Measurements from ENCODE around the gene NAP1L5.

NAP1L5 gene

GRCh38 chr4:88722276-88722780, 24.7 kb upstream of the NAP1L5 start:
- DNase-seq: no peak

- DNase-seq: no peak
These were observed 23.1 kb upstream of the NAP1L5 start for GRCh38 chr4:88720451-88721428.

- DNase-seq: no peak
These were observed 21.8 kb upstream of the NAP1L5 start for GRCh38 chr4:88719381-88719780.

GRCh38 chr4:88718098-88718497, 20.5 kb upstream of the NAP1L5 start:
- DNase-seq: no peak

- no peak for DNase-seq
These were observed 16.2 kb upstream of the NAP1L5 start for GRCh38 chr4:88713782-88714181.

- no peak for DNase-seq
These were observed 12.4 kb upstream of the NAP1L5 start for GRCh38 chr4:88709989-88710388.

GRCh38 chr4:88706574-88706973, 8.9 kb upstream of the NAP1L5 start:
- peak; percentile 66 for DNase-seq

GRCh38 chr4:88705805-88706492, 8.3 kb upstream of the NAP1L5 start:
- peak; percentile 32 for DNase-seq

GRCh38 chr4:88705223-88705622, 7.6 kb upstream of the NAP1L5 start:
- no peak for DNase-seq

- no peak for DNase-seq
These were observed 5.2 kb upstream of the NAP1L5 start for GRCh38 chr4:88702782-88703181.

- DNase-seq: no peak
These were observed 890 bp upstream of the NAP1L5 start for GRCh38 chr4:88698519-88698918.

- peak; percentile 27 for DNase-seq
These were observed 488 bp downstream of the NAP1L5 start for GRCh38 chr4:88697141-88697540.

- no peak for DNase-seq
These were observed 999 bp downstream of the NAP1L5 start for GRCh38 chr4:88696630-88697029.

GRCh38 chr4:88693792-88694191, 3.8 kb downstream of the NAP1L5 start:
- no peak for DNase-seq

GRCh38 chr4:88690355-88690754, 7.3 kb downstream of the NAP1L5 start:
- DNase-seq: peak; percentile 44

GRCh38 chr4:88681209-88681608, 16.4 kb downstream of the NAP1L5 start:
- no peak for DNase-seq

GRCh38 chr4:88675543-88675942, 22.1 kb downstream of the NAP1L5 start:
- DNase-seq: no peak

- peak; percentile 62 for DNase-seq
These were observed 22.6 kb downstream of the NAP1L5 start for GRCh38 chr4:88674979-88675378.

- DNase-seq: peak; percentile 56
These were observed 23.1 kb downstream of the NAP1L5 start for GRCh38 chr4:88674565-88674964.

GRCh38 chr4:88673886-88674285, 23.7 kb downstream of the NAP1L5 start:
- DNase-seq: no peak

GRCh38 chr4:88672987-88673386, 24.6 kb downstream of the NAP1L5 start:
- DNase-seq: no peak

GRCh38 chr4:88661739-88662138, 35.9 kb downstream of the NAP1L5 start:
- peak; percentile 80 for DNase-seq
